Loucy (cell line): ENCODE results near the gene MKRN2.
A peak's percentile ranks its signal among the peaks of the same experiment; 100 is the strongest.

Experiments used
- H2AFZ ChIP-seq: fragments of 200-600 bp; sonication (generic); 2 replicates; pipeline ENCODE4 v1.6.0; 2016; ENCODE audit warnings: antibody characterized with exemption, mild to moderate bottlenecking, low read length, moderate library complexity
- H3F3A ChIP-seq: fragments of 200-600 bp; 2 replicates; pipeline ENCODE4 v1.6.0; 2016; ENCODE audit warnings: antibody characterized with exemption, low read depth, mild to moderate bottlenecking
- H3K27me3 ChIP-seq: fragments of 200-600 bp; sonication (generic); 2 replicates; pipeline ENCODE4 v1.6.1; 2014; ENCODE audit warnings: low read length, mild to moderate bottlenecking; ENCODE audit not compliant: insufficient read depth, poor library complexity, severe bottlenecking
- H3K36me3 ChIP-seq: fragments of 200-600 bp; sonication (generic); 2 replicates; pipeline ENCODE4 v1.6.1; 2016; ENCODE audit warnings: low read length; ENCODE audit not compliant: insufficient read depth
- H3K4me1 ChIP-seq: fragments of 200-600 bp; sonication (generic); 2 replicates; pipeline ENCODE4 v1.5.1; 2014; ENCODE audit warnings: low read length, mild to moderate bottlenecking; ENCODE audit not compliant: insufficient read depth, poor library complexity, severe bottlenecking
- H3K4me2 ChIP-seq: fragments of 200-600 bp; sonication (generic); 2 replicates; pipeline ENCODE4 v1.6.0; 2014; ENCODE audit warnings: antibody characterized with exemption, low read length, low read depth, mild to moderate bottlenecking; ENCODE audit not compliant: poor library complexity, severe bottlenecking
- H3K4me3 ChIP-seq: fragments of 200-600 bp; sonication (generic); 2 replicates; pipeline ENCODE4 v1.5.1; 2014; ENCODE audit warnings: low read length, mild to moderate bottlenecking, mixed read lengths; ENCODE audit not compliant: poor library complexity, severe bottlenecking
- H3K79me2 ChIP-seq: fragments of 200-600 bp; sonication (generic); 2 replicates; pipeline ENCODE4 v1.6.1; 2014; ENCODE audit warnings: low read length; ENCODE audit not compliant: insufficient read depth
- H3K9ac ChIP-seq: fragments of 200-600 bp; sonication (generic); 2 replicates; pipeline ENCODE4 v1.6.0; 2014; ENCODE audit warnings: mild to moderate bottlenecking, low read depth, low read length, moderate library complexity; ENCODE audit not compliant: poor library complexity, severe bottlenecking
- H3K9me2 ChIP-seq: fragments of 200-600 bp; sonication (generic); replicated peaks from 2 replicates; pipeline ENCODE4 v1.6.1; 2016; ENCODE audit warnings: low read depth, low read length, mixed read lengths
- H3K9me3 ChIP-seq: fragments of 200-600 bp; sonication (generic); 2 replicates; pipeline ENCODE4 v1.6.1; 2014; ENCODE audit warnings: mild to moderate bottlenecking, antibody characterized with exemption, low read length, low read depth; ENCODE audit not compliant: insufficient read depth
- H4K20me1 ChIP-seq: fragments of 200-600 bp; sonication (generic); 2 replicates; pipeline ENCODE4 v1.6.0; 2014; ENCODE audit warnings: antibody characterized with exemption, low read length, mild to moderate bottlenecking; ENCODE audit not compliant: insufficient read depth, poor library complexity, severe bottlenecking
- EZH2phosphoT487 ChIP-seq: fragments of 200-600 bp; IDR thresholded peaks from 2 replicates; pipeline ENCODE4 v1.6.1; 2018; ENCODE audit warnings: antibody characterized with exemption, mild to moderate bottlenecking, moderate library complexity, borderline replicate concordance
- TF ChIP-seq, protein P1 (sequence below): fragments of 200-600 bp; sonication (generic); conservative IDR thresholded peaks from 2 replicates; pipeline ENCODE4 v1.5.1; 2014; ENCODE audit warnings: mild to moderate bottlenecking, antibody characterized with exemption, low read length

The MKRN2 gene

DNA sequence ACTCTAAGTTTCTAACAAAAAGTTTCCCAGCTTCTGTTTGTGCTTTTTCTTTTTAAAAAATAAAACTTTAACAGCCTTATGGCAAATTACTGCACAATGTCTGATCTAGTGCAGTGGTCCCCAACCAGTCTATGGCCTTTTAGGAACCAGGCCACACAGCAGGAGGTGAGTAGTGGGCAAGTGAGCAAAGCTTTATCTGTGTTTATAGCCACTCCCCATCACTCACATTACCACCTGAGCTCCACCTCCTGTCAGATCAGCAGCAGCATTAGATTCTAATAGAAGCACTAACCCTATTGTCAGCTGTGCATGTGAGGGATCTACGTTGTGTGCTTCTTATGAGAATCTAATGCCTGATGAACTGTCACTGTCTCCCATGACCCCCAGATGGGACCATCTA lies 5.6 kb downstream of the MKRN2 start:
- Histone ChIP-seq H2AFZ (no peak overlapping the region), H3K27me3 (no peaks in the 10 kb centered on the region), H3K9ac (no peak overlapping the region), H3K79me2 (peaks cover 91% of the 10 kb centered on the region), H3K9me2 (no peaks in the 10 kb centered on the region), H3F3A (no peaks in the 10 kb centered on the region), H3K4me1 (peaks cover 42% of the 10 kb centered on the region), H4K20me1 (peaks cover 58% of the 10 kb centered on the region), H3K9me3 (peaks cover 4% of the 10 kb centered on the region; the same call in 1 of the 2 replicates), H3K4me2 (peak overlapping the region; percentile 92), H3K36me3 (no peaks in the 10 kb centered on the region), H3K4me3 (no peak overlapping the region)
- no peak for TF ChIP-seq EZH2phosphoT487
- TF ChIP-seq, protein P1, sequence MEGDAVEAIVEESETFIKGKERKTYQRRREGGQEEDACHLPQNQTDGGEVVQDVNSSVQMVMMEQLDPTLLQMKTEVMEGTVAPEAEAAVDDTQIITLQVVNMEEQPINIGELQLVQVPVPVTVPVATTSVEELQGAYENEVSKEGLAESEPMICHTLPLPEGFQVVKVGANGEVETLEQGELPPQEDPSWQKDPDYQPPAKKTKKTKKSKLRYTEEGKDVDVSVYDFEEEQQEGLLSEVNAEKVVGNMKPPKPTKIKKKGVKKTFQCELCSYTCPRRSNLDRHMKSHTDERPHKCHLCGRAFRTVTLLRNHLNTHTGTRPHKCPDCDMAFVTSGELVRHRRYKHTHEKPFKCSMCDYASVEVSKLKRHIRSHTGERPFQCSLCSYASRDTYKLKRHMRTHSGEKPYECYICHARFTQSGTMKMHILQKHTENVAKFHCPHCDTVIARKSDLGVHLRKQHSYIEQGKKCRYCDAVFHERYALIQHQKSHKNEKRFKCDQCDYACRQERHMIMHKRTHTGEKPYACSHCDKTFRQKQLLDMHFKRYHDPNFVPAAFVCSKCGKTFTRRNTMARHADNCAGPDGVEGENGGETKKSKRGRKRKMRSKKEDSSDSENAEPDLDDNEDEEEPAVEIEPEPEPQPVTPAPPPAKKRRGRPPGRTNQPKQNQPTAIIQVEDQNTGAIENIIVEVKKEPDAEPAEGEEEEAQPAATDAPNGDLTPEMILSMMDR: no peak

DNA sequence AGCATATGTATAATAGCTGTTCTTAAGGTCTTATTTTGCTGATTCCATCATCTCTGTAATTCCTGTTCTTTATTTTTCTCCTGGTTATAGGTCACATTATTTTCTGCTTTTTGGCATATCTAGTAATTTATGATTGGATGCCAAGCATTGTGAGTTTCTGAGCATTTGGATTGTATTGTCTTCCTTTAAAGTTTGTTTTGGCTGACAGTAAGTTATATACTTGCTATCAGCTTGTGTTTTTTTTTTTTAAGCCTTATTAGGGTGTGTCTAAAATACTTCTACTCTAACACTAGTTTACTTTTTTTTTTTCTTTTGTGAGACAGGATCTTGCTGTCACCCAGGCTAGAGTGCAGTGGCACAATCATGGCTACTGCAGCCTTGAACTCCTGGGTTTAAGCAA lies 10.1 kb downstream of the MKRN2 start:
- TF ChIP-seq EZH2phosphoT487: no peak
- TF ChIP-seq, protein P1: no peak
- H4K20me1 ChIP-seq: peaks cover 15% of the 10 kb centered on the region

DNA sequence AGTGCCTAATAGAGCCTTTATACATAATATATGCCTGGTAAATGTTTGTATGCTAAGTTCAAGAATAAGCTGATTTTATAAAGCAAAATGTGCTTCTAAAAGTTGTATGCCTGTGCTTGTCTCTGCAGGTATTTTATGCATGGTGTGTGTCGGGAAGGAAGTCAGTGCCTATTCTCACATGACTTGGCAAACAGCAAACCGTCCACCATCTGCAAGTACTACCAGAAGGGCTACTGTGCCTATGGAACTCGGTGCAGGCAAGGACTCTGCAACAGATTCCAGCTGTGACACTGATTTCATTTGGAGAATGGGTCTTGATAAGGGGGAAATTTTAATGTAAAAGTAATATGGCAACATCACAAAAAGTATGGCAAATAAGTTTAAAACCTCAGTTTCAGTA lies 11.9 kb downstream of the MKRN2 start:
- H4K20me1 ChIP-seq: peaks cover 7% of the 10 kb centered on the region
- H3K36me3 ChIP-seq: peaks cover 51% of the 10 kb centered on the region; the same call in 1 of the 2 replicates
- H3K27me3 ChIP-seq: no peaks in the 10 kb centered on the region
- no peaks in the 10 kb centered on the region for H3K9me2 ChIP-seq
- no peaks in the 10 kb centered on the region for H3K4me1 ChIP-seq
- H3K4me2 ChIP-seq: no peak overlapping the region
- no peaks in the 10 kb centered on the region for H3F3A ChIP-seq
- no peak overlapping the region for H3K9ac ChIP-seq
- peaks cover 4% of the 10 kb centered on the region; the same call in 1 of the 2 replicates for H3K9me3 ChIP-seq
- TF ChIP-seq, protein P1: no peak
- no peak for TF ChIP-seq EZH2phosphoT487
- peaks cover 48% of the 10 kb centered on the region for H3K79me2 ChIP-seq
- no peak overlapping the region for H2AFZ ChIP-seq
- H3K4me3 ChIP-seq: no peak overlapping the region

More for the DNA sequence above, 10.1 kb downstream of the MKRN2 start:
- H3K9me2 ChIP-seq: no peaks in the 10 kb centered on the region
- peaks cover 57% of the 10 kb centered on the region for H3K79me2 ChIP-seq
- no peak overlapping the region for H3K9ac ChIP-seq
- H3K9me3 ChIP-seq: peaks cover 4% of the 10 kb centered on the region; the same call in 1 of the 2 replicates
- H3F3A ChIP-seq: no peaks in the 10 kb centered on the region
- H3K27me3 ChIP-seq: no peaks in the 10 kb centered on the region
- H2AFZ ChIP-seq: no peak overlapping the region
- H3K4me3 ChIP-seq: no peak overlapping the region
- H3K4me1 ChIP-seq: peaks cover 3% of the 10 kb centered on the region
- H3K36me3 ChIP-seq: peaks cover 34% of the 10 kb centered on the region; the same call in 1 of the 2 replicates
- H3K4me2 ChIP-seq: no peak overlapping the region
